NCI-H146 treated with DMSO at 0.1 percent for 48 hours (cell line): ENCODE data around the gene MUC4.
"Not testable (repeated sequence)": the region's sequence is repeated elsewhere in the genome, so short reads cannot be mapped to it uniquely, and the experiment has no call there.

Source experiments
- DNase-seq: peaks from one replicate; lab custom pipeline; 2025; ENCODE audit not compliant: unreplicated experiment; lab: John Stamatoyannopoulos, UW

MUC4 gene

DNA sequence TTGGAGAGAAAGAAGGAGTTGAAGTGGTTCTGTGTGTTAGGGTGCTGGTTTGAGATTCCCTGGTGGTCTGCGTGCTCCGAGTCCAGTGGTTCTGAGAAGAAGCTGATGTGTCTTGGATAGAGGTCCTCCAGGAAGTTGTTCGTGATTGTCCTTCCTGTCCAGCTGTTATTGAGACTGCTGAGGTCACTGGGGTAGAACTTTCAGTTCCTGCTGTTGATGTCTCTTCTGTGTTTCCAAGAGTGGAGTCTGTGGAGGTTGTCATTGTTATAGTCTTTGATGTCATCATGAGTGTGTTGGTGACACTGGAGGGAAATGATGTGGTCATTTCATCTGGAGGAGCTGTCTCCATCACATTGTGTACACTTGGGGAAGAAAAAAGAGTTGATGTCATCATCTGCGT is 20.8 kb downstream of the MUC4 start:
- no peak for DNase-seq

DNA sequence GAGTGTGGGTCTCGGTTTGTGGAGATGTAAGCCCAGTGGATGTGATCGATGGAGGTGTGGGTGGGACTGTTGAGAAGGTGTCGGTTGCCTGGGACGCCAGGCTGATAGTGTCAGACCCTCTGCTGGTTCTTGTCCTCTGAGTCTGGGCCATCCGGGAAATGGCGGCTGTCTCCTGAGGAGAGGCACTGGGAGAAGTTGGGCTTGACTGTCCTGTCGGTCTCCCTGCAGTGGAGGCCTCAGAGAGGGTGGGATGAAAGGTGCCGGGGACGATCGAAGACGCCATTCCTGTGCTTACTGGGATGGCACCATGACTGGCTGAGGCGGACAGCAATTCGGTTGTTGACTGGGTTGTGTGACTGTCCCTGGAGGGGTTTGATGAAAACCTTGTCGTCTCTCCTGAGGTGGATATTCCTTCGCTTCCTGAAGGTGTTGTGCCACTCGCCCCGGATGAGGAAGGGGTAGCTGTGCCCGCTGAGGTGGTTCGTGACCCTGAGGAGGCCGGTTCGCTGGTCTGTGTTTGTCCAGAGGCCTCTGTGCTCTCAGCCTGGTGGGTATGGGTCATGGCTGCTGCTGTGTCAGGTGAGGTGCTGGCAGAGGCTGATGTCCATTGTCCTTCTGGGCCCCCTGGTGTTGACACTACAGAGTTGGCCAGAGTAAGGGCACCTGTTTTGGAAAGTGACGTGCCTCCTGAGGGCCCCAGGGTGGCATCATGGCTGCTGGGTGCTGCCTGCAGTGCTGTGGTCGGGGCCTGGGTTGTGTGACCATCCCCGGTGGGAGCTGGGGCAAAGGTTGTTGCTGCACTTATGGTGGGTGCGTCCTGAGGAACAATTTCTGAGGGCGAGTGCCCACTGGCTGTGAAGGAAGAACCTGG is 22.8 kb downstream of the MUC4 start:
- DNase-seq, result no peak

DNA sequence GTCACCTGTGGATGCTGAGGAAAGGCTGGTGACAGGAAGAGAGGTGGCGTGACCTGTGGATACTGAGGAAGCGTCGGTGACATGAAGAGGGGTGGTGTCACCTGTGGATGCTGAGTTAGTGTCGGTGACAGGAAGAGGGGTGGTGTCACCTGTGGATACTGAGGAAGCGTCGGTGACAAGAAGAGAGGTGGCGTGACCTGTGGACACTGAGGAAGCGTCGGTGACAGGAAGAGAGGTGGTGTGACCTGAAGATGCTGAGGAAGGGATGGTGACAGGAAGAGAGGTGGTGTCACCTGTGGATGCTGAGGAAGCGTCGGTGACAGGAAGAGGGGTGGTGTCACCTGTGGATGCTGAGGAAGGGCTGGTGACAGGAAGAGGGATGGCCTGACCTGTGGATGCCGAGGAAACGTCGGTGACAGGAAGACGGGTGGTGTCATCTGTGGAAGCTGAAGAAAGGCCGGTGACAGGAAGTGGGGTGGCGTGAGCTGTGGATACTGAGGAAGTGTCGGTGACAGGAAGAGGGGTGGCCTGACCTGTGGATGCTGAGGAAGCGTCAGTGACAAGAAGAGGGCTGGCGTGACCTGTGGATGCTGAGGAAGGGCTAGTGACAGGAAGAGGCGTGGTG is 25.8 kb downstream of the MUC4 start:
- DNase-seq, result not testable (repeated sequence)

DNA sequence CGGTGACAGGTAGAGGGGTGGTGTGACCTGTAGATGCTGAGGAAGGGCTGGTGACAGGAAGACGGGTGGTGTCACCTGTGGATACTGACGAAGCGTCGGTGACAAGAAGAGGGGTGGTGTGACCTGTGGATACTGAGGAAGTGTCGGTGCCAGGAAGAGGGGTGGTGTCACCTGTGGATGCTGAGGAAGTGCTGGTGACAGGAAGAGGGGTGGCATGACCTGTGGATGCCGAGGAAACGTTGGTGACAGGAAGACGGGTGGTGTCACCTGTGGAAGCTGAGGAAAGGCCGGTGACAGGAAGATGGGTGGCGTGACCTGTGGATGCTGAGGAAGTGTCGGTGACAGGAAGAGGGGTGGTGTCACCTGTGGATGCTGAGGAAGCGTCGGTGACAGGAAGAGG is 27.7 kb downstream of the MUC4 start:
- not testable (repeated sequence) for DNase-seq

DNA sequence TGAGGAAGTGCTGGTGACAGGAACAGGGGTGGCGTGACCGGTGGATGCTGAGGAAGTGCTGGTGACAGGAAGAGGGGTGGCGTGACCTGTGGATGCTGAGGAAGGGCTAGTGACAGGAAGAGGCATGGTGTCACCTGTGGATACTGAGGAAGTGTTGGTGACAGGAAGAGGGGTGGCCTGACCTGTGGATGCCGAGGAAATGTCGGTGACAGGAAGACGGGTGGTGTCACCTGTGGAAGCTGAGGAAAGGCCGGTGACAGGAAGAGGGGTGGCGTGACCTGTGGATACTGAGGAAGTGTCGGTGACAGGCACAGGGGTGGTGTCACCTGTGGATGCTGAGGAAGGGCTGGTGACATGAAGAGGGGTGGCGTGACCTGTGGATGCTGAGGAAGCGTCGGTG is 30.5 kb downstream of the MUC4 start:
- not testable (repeated sequence) for DNase-seq

DNA sequence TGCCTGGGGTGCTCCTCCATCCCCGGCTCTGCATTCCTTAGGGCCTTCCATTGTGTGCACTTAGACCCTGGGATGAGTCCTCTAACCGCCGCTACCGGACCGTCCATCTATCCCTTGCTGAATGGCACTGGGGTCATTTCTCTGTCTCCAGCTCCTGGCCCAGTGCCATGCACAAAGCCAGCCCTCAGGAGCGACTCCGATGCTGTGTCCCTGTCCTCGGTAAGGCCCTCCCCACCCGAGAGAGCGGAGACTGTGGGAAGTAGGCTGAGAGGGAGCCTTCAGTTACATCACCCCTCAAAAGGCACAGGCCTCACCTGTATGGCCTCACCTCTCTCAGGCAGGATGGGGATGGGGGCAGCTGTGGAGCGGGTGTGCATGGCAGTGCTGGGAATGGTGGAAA is 33.8 kb downstream of the MUC4 start:
- no peak for DNase-seq

DNA sequence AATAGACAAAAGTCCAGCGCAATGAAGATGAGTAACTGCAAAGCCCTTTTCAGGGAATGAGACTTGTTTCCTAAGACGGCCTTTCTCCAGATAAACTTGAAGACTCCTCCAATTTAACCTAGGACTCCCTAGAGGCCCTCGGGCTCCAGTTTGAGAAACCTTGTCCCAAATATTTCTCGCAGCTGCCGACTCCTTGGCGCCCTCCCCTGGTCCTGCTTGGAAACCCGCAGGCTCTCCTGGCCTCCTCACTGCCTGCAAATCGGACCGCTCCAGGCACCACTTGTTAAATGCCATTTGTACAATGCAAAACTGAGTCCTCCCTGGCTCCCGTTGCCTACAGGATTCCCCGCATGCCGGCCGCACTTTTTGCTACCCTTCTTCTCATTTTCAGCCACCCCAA is 36.8 kb downstream of the MUC4 start:
- DNase-seq, result no peak

DNA sequence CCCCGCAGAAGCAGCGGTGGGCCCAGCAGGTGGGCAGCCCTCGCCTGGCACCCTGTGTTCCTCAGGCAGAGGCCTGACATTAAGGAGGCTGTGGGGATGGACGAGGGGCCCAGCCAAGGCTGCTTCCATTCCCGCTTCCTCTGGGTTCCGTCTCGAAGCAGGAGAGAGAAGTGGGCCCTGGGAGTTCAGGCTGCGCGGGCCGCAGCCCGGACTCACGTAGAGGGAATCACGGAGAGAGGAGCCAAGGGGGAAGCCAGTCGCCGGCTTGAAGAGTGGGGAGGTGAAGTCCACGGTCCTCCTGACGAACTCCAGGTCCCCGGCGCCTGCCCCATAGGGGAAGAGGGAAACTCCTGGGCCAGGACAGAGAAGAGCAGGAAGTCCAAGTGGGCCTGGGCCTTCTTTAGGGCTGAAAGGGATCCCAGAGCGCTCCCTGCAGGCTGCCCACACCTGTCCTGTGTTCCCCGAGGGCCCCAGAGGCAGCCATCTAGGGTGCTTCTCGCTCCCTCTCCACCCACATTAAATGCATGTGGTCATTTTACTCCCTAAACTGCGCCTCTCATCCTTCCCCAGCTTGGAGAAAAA is 37.7 kb downstream of the MUC4 start:
- no peak for DNase-seq

DNA sequence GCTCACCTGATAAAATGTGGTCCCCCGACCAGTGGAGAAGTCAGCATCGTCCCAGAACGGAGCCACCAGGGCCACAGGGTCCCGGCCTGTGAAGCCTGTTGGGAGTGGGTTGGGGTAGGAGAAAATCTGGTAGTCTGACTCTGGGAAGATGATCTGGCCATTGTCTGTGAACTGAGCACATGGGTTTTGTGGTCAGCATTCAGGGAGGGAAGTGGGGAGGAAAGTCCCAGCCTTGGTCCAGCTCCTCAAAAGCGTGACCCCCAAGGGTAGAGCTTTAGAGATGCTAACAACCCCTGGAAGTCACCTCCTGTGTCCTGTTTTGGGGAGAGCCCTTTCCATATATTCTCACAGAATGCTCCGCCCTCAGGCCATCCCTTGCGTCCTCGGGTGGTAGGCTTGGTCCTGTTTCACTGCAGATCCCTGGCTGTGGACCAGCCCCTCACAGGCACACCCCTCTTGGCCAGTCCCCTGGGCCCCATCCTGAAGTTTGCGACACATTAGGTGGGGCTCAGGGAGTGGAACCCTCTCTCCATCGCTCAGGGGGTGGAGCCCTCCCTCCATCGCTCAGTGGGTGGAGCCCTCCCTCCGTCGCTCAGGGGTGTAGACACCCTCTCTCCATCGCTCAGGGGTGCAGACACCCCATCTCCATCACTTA is 40.0 kb downstream of the MUC4 start:
- no peak for DNase-seq

DNA sequence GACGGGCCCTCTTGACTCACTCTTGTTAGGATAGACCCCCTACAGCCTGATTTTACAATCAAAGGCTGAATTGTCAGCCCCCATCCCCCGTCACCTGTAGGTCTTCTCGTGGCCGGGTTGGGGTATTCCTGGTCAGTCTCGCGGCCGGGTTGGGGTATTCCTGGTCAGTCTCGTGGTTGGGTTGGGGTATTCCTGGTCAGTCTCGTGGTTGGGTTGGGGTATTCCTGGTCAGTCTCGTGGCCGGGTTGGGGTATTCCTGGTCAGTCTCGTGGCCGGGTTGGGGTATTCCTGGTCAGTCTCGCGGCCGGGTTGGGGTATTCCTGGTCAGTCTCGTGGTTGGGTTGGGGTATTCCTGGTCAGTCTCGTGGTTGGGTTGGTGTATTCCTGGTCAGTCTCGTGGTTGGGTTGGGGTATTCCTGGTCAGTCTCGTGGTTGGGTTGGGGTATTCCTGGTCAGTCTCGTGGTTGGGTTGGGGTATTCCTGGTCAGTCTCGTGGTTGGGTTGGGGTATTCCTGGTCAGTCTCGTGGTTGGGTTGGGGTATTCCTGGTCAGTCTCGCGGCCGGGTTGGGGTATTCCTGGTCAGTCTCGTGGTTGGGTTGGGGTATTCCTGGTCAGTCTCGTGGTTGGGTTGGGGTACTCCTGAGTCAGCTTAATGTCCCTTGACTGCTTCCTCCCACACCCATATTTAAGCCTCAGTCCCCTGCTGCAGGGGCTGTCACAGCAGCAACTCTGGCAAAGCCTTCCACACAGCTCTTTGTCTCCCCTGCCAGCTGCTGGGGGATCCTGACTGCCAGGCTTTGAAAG is 40.7 kb downstream of the MUC4 start:
- DNase-seq, result not testable (repeated sequence)

DNA sequence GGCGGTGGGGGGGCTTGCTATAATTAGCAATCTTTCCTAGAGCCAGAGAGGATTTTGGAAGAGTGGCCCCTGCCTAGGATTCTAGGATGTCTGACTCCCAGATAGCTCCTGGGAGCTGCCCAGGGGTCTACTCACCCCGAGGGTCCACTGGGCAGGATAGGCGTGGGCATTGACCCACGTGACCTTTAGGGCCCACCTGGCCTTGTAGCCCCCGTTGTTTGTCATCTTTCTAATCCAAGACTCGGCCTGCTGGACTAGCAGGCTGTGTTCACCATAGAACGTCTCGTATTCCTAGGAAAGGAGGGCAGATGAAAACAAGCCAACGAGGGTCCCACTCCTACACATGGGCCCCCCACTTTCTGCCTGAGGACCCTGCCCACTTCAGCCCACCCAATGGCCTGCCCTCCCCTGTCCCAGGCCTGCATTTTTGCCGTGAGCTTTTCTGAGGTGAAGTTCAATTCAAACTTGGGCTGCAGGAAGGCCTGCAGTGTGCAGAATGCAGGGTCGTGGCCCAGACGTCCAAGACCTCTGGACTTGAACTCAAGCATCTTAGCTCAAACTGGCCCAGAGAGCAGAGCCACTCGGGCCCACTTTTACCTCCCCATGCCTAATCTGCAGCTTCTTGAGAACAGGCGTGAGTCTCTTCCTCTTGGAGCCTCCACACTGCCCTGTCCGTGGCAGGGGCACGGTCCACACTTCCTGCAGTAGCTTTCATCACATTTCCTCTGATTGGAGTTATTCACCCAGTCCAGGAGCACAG is 41.5 kb downstream of the MUC4 start:
- DNase-seq, result no peak

DNA sequence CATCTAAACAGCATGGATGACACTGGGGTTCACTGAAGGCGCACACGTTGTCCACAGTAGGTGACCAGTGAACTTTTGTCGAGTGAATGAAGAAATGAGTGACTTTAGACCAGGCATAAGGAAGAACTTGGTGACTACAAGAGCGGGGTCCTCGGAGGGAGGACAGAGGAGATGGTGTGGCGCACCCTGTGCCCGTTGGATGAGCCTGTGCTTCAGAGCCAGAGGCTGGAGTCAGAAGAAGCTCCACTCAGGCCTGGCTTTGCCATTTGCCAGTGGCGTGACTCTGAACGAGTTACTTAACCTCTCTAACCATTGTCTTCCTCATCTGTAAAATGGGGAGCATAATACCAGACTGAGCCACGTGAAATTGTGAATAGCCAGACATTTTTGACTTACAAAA is 42.2 kb downstream of the MUC4 start:
- no peak for DNase-seq

DNA sequence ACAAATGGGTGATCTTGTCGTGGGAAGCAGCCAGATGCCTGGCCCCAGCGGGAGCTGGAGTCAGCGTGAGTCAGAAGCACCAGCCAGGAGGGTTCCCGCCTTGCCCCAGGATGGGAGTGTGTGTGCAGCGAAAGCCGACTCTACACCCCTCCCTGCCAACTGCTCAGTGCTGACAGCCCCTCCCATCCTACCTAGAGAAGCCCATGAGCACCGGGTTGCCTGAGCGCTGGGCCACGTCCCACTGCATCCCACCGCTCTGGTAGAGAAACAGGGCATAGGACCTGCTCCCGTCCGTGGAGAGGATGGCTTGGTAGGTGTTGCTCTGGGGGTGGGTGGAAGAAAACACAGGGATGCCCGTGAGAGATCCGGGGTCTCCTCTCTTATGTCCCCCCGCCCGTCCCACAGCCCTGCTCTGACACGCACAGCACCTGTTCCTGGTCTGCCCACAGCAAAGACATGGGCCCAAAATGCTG is 42.9 kb downstream of the MUC4 start:
- no peak for DNase-seq

DNA sequence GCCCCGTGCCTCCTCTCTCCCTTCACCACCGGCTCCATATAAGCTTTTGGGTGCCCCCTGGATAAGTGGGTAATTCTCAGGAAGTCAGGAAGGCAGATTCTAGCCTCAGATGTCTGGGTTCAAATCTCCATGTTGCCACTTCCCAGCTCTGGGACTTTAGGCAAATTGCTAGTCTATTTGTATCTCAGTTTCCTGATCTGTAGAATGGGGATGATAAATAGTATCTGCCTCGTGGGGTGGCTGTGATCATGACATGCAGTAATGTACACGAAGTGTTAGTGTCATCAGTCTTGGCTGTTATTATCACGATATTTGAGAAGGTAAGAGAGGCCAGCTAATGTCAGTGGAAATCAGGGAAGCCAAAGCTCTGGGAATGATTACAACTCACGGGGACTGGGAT is 43.3 kb downstream of the MUC4 start:
- no peak for DNase-seq

DNA sequence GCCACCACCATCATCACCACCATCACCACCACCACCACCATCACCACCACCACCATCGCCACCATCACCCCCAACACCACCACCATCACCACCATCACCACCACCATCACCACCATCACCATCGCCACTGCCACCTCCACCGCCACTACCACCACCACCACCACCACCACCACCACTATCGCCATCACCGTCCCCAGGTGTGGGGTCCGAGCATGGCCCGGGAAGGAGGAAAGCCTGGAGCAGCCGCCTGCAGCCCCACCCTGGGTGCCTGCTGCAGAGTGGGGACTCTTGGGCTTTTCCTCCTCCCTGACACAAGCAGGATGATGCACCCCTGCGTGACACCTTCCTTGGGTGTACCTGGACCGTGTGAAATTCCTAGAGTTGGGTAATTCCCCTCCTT is 43.9 kb downstream of the MUC4 start:
- no peak for DNase-seq

DNA sequence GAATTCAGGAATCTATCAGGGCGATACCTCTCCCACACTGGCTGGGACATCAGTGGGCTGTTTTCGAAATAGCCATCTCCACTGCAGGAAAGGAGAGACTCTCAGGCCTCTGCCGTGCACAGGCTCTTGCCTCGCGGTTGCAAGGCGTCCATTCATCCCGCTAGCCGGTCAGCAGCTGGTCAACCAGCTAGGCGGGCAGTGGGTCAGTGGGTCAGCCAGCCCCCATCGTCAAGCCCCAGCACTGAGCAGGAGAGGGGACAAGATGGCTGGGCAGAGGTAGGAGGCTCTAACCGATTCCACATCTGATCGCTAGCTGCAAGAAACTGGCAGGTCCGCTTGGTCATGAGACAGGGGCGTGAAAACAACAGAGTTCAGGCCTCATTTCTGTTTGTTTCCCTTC is 45.1 kb downstream of the MUC4 start:
- DNase-seq, result no peak

DNA sequence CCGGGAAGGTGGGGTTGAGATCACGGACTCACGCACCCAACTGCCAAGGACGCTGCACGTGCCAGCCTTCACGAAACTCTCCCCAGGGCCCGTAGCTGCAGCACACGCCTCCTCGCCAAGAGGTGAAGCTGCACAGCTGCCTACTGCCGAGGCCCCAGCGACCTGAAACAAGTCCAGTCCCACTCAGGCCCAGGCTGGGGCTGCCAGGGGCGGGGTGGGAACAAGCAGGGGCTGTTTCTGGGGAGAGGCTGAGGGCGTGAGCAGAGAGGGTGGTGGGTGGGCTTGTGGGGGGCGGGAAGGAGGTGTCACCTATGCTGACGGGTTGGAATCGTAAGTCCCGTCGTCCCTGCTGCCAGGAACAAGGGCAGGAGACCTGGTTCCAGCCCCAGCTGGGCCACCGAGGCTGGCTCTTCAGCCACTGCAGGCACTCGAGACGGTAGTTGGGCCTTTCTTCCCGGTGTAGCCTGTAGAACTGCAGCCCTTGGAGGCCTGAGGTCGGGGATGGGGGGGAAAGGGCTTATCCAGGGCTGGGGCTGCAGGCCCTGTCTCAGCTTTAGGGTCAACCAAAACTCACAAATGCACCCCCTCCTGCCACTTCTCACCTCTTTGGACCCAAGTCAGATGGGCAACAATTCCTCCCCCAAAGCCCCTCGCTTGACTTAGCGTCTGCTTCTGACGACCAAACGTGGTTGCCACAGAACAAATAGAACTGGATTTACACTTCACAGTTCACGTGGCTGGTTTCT is 46.6 kb downstream of the MUC4 start:
- no peak for DNase-seq

DNA sequence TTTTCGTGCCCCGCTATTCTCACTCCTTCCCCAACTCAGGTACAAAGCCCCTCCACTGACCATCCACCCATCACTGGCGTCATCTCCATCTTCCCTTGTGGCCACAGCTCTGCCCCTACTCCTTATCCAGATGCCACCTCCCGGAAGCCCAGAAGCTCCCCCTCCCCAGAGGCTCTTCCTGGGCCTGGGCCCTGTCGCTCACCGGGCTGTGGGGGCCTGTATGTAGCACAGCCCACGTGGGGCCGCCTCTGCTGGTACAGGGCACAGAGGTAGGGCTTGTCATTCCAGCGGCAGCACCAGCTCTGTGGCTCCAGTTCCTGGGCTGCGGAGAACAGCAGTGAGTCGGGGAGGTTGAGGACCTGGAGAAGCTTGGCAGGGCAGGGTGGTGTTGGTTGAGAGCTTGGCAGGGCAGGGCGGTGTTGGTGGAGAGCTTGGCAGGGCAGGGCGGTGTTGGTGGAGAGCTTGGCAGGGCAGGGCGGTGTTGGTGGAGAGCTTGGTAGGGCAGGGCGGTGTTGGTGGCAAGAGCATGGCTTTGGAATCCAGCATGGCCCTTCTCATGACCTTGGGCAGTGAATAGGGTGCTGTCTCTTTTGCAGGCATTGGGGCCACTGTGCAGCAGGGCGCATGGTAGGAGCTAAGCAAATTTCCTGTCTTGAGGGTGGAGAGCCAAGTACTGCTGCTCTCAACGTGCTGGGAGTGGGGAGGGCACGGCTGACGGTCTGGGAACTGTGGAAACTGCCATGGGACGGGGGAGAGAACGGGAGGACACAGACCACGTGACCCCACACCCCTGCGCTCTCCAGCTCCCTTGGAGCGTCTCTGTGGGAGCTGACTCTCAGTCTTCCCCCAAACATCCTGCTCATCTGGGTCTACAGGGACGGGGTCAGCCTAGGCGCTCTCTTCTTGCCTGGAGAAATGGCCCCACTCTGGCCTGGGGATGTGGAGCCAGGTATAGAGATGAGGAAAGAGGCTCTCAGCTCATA is 47.6 kb downstream of the MUC4 start:
- no peak for DNase-seq
